ENCODE measurements around the gene GRB10.
"Not testable (repeated sequence)": the region's sequence is repeated elsewhere in the genome, so short reads cannot be mapped to it uniquely, and the experiment has no call there.

GRB10 gene

DNA sequence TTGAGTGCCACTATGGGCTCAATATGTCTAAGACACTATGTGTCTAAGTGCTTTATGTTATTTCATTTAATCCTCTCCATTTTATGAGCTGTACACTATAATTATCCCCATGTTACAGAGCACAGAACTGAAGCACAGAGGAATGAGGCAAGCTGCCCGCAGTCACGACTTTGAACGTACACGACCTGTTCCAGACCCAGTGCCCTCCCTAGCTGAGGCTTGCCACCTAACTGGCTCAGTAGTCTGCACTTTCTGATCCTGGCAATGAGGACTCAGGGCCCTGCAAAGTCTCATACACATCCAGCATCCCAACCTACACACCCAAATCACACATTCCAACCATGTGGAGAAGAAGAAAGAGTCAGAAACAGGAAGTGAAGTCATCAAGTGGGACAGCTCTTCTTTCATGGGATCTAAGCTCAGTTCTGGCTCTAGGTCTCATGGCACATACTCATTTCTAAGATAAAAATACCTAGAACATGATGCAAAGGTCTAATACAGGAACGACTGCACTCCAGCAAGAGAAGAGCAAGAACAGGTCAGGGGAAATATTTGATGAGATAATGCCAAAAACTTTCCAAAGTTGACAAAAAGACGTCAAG lies 175.1 kb downstream of the GRB10 start:
- DNase-seq (ENCODE audit: low spot score): no peak

DNA sequence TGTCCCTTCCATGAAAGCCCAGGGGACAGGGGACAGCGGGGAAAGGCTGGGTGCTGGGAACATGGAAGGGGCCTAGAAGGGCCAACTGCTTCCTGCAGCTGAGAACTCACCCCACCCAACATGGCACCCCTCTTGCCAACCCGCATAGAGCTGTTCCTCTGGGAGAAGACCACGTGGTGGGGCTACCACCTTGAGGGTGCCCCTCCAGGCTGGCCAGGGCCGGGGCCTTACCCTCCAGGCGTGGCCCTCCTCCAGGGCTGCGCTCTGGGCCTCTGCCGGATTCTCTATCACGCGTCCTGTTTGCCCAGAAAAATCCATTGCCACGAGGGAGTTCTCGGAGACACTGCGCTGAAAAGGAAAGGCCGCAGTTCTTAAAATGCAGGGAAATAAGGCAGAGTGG lies 177.6 kb downstream of the GRB10 start:
- DNase-seq (ENCODE audit: low spot score): no peak

DNA sequence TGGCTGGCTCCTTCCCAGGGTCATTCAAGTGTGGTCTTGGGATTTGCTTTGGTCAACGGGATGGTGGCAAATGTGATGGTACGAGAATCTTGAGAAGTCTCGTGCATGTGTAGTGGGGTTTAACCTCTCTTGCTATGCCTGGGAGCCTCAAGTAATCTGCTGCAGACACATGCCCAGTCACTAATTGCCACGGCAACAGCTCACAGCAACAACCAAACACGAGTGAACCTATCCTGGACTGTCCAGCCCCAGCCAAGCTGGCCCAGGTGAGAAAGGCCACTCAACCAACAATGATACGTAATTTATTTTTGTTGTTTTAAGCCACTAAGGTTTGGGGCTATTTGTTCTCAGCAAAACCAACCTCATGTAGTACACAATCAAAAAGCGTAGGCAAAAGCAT lies 179.4 kb downstream of the GRB10 start:
- DNase-seq (ENCODE audit: low spot score): no peak

DNA sequence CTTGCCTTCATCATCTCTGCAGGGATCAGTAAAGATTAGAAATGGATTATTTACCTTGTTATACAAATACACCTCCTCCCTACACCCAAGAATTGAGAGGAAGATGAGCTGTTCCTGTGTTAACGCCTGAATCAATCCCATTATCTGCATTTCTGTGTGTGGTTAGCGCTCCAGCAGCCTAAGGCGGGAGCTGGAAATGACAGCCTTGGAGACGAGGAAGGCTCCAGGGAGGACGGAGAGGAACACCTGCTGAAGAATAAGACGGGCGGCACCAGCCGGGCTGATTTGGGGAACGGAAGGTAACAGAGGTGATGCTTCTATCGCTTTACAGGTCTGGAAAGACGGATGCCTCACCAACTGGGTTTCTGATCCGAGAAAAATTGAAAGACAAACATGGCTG lies 183.3 kb downstream of the GRB10 start:
- no peak for DNase-seq (ENCODE audit: low spot score)

DNA sequence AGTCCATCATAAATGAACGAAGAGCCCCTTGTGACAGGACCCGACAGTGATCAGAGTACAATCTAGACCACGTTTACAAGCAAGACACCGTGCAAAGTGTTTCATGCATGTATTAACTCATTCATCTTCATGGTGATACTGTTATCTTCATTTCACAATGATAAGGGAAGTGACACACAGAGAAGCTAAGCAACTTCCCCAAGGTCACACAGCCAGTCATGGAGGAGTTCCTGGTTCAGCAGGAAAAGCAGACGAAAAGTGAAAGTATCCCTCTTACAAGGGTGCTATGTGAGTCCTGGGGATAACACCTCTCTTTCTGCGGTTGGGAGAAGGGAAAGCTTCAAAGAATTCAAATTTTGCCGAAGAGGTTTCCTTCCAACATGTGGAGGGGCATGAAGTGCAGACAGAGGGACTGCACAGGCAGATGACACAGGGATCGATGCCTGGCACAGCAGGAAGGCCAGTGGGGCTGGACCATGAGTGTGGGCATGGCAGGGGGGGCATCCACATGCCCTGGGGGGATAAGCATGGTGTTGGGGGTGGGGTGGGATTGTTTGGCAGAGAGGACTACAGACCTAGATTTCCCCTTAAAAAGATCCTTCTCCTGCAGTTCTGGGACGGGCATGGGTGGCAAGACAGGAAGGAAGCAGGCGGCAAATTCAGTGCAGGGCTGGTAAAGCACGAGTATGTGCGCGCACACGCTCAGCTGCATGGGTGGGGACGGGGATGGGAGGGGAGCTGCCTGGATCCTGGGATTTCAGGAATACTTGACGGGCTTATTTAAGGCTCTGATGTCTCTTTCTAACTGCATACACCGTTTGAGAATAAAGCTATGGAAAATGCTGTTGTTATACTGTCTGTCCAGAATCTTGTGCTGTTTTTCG lies 184.0 kb downstream of the GRB10 start:
- no peak for DNase-seq (ENCODE audit: low spot score)

DNA sequence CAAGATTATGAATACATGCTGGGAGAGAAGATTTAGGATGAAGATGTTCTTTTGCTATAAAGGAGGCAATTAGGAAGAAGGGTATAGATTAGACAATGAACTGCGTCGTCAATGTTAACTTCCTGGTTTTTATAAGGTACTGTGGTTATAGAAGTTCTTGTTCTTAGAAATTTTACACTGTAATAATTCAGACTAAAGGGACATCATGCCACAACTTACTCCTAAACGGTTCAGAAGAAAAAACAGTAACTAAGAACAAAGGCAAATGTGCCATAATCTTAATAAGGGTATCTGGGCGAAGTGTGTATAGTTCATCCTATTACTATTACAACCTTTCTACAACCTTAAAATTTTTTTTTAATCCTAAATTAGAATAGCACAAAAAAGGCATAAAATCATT lies 186.2 kb downstream of the GRB10 start:
- DNase-seq (ENCODE audit: low spot score): no peak

DNA sequence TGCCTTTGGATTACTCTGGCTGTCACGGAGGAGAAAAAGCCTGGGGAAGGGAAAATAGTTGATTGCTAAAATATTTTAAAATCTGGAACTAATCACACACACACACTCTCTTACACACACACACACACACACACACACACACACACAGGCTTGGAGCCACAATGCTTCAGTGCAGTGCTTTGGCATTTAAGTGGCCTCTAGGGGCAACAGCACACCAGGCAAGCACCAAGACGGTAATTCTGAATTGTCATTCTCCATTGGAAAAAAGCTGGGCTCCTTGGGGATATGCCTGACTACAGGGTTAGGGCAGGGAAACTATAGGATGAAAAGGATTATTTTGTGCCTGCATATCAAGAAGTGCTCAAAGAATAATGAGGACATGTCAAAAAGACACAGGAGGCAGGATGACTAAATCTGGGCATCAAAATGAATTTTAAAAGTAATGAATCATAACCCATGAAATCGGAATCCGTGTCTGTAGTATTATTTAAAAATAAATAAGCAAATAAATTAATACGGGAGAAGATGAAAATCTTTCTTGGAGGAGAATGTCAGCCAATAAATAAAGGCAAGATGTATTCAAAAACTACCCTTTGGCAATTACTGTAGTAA lies 187.1 kb downstream of the GRB10 start:
- DNase-seq (ENCODE audit: low spot score): peak; percentile 74

DNA sequence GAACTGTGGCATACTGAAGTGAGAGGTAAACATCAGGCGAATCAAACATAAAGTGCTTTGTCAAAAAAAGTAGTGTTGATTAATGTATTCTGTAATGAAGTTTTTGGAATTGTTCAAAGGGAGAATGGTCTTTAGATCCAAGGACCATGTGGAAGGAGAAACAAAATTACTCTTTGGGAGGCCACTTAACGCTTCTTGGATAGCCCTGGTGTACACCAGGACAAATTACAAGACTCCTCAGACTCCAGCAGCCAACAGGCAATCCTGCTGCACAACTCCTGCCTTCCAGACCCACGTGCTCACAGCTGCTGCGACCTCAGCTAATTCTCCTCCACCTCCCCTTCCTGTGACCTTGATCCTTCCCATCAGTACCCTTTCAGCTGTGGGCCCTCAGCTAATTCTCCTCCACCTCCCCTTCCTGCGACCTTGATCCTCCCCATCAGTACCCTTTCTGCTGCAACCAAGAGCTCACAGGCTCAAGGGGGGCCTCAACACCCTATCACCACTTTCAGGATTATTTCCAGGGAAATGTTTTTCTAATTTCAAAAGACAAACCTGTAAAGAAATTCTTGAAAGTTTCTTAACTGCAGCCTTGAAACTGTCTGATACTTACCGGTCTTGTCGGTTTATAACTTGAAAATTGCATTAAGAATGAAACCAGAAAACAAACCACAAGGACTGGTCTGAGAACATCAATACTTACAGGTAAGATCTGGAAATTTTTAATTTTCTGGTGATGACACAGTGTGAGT lies 187.8 kb downstream of the GRB10 start:
- no peak for DNase-seq (ENCODE audit: low spot score)

DNA sequence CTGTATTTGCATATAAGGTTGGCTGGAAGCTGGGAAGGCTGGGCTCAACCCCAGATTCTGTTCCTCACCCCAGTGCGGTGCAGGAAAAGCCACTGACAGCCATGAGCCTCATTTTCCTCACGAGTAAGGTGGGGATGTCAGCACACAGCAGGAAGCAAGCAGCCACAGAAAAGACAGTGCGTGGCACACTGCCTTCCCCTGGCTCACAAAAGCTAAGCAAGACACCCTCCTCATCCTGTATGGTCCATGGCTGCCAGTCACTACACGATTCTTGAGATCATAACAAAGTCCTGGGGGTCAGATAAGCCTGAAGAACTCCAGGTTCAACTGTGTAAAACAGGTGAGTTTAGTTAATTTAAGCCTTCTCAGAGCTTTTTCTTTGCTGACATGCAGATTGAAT lies 188.6 kb downstream of the GRB10 start:
- DNase-seq (ENCODE audit: low spot score): no peak

DNA sequence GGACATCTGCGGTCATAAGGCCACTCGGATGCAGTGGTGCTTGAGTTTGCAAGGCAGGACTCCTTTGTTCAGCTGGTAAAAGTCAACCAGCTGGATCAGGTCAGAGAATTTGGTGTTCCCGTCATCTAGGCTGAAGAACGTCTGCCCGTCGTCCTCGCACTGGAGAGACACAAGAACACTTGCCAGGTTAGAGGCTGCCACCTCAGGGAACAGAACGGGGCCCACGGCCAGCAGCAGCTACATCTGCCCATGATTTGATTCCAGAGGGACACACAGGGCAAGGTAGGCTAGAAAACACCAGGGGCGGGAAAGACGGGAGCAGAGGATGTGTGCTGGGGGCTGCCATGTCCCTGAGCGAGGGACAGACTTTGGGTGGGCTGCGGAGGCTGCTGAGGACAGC lies 189.8 kb downstream of the GRB10 start:
- no peak for DNase-seq (ENCODE audit: low spot score)

DNA sequence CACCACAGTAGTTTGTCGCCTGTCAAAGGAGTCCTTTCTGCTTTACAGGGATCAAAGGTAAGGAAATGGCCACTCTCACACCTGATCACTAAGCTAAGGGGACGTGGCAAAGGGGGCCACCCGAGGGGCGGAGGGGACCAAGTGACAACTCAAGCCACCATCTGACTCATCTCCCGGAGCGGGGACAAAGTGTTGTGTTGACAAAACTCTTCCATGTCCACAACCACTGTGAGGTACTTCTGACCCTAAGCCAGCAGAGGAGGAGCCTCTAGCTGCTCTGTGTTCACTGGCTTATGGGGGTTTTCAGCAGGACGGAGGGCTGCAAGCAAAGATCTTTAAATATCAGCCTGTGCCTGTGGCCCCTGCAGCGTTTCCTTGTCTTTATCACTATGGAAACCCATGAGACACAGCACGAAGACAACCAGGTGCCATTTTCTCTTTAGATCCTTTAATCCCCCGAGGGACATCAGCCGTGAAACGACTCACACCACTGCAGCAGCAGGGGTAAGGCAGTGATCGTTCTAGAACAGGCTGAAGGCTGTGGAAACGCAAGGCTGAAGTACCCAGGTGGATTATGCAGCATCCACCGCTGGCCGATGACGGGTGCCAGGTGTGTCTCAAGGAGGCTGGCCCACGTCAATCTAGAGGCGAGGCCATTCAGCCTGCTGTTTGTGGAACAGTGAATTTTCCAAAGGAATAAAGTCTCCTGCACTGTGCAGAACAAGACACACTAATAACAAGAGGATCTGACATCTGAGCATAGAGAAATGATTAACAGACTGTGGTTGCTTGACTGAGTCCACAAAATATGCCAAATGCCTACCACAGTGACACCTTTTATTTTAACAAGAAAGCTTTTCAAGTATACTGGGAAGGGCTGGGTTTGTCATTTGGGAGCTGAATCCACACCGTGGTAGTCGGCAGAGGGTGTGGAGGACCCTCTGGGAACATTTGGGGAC lies 190.9 kb downstream of the GRB10 start:
- no peak for DNase-seq (ENCODE audit: low spot score)

DNA sequence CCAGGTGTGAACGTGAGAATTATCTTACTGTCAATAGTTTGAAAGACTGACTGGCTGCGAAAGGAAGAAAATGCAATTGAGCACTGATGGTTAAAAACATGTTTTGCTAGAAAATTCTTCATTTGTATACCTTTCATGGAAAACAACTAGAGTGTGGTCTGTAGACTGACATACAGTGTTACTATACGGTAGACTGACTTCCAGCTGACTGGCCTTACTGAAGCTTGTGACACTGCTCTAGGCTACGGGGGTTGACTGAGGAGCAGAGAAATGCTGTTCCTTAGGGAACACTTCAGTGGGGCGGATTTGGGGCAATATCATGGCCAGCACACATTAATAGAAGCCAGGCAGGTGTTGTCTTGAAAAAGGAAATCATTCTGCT lies 191.6 kb downstream of the GRB10 start:
- DNase-seq (ENCODE audit: low spot score): no peak

DNA sequence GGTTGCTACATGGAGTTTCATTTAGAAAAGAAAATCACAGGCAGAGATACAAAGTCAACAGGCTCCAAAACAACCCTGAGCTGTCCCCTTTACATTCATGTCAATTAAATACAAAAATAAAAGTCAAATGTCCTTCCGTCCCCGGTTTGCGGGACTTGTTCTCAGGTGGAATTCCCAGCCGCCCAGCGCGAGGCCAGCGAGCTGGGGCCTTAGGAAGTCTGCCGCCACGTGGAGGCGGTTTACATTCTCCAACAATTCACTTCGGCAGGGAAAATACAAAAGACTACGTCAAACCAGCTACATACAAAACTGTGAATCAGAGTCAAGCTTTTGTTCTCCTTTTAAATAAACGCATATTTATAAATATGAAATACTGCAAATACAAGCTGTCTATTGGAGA lies 192.2 kb downstream of the GRB10 start:
- DNase-seq (ENCODE audit: low spot score): no peak

DNA sequence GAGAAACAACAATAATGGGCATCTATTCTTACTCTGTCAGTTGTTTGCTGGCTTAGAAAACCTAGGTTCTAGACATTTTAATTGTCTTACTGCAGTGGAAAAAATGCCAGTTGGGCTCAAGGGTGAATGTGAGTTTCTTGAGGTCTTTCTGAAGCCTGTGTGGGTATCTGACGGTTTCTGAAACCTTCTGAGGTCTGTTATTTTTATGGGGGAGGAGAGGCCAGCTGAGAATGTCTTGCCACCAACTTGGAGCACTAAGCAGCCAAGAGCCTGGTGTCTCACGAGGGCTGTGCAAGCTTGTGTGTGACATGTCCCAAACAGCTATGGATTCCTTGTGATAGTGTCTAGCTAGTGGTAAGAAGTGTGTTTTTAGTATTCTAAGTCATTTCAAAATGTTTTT lies 193.3 kb downstream of the GRB10 start:
- DNase-seq (ENCODE audit: low spot score): no peak

DNA sequence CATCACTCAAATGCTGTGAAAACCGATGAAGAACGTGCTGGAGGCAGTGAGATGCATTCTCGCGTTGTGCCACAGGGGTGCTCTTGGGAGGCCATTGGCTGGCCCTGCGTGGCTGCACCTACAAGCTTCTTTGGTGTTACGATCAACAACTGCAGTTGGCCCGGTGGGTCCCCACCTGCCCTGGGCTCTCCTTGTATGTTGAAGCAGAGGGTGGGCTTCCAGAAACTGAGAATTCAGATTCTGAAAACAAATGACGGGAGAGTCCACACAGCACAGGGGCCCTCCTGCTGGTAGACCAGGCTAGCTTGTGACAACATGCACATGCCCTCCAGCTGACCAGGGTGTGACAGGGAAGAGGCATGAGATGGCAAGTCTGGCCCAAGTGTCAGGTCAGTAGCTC lies 193.8 kb downstream of the GRB10 start:
- no peak for DNase-seq (ENCODE audit: low spot score)

DNA sequence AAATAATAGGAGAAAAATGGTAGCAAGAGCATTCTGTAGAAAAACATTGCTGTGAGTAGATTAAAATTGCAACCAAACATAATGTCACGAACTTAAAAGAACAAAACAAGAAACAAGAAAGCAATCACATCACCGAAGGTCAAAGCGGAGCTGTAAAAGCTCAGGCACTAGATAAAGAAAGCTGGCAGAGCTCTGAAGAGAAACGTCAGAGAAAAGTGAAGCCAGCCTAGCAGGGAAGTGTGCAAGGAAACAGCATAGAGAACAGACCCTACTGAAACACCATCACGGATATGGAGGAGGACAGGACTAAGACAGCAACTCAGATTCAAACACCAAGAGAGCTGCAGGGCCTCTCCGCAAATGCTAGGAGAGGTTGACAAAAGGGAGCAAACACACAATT lies 195.0 kb downstream of the GRB10 start:
- DNase-seq (ENCODE audit: low spot score): no peak

DNA sequence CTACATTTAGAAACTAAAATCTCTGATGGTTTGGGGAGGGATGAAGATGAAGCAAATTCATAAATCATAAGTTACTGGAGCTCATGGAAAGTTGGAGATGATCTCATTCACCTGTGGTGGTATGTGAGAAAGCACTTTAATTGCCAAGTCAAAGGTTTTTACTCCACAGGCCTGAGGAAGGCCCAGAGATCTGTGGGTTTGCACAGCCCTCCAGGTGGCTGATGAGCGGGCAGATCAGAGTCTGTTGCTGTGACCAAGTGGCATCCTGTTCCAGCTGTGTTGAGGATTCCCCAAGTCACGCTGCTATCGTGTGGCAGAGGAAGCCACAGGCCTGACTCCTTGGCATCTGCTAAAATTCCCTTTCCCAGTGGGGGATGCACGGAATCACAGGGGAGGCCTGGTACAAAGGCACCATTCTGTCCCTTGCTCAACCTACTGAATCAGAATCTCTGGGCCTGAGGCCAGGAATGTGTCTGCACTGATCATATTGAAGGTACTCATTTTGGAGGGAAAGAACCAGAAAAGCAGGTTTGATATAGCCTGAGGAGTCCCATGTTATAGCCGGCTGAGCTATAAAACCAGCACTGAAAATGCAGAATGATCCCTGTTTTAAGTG lies 197.8 kb downstream of the GRB10 start:
- DNase-seq (ENCODE audit: low spot score): no peak

DNA sequence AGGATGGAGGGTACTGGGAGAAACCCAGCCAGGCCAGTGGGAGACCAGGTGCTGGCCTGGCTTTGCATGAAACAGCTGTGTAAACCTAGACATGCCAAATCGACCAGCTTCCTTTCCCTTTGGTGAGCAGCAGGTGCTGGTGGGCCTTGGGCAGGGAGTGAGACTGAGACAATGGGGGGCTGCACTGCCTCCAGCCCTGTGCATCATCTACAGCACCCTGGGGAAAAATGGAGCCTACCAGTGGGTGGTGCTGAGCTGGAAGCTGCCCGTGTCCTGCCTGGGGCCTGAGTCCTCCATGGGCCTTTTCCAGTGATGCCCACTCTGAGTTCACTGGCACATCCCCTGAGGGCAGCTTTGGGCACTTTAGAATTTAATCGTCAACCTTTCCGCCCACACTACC lies 198.3 kb downstream of the GRB10 start:
- no peak for DNase-seq (ENCODE audit: low spot score)

DNA sequence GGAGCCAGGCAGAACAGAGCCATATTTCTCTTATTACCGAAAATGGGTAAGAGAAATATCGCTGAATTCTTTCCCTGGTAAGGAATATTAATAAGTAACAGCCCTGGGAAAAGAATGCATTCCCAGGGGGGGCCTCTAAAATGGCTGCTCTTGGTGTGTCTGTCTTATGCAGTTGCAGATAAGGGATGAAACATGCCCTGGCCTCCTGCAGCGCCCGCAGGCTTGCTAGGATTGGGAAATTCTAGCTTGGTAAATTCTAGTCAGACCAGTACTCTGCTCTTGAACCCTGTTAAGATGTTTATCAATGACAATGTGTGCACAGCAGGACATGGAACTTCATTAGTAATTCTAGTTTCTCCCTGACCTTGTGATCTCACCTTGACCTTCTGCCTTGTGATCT lies 199.4 kb downstream of the GRB10 start:
- not testable (repeated sequence) for DNase-seq (ENCODE audit: low spot score)

DNA sequence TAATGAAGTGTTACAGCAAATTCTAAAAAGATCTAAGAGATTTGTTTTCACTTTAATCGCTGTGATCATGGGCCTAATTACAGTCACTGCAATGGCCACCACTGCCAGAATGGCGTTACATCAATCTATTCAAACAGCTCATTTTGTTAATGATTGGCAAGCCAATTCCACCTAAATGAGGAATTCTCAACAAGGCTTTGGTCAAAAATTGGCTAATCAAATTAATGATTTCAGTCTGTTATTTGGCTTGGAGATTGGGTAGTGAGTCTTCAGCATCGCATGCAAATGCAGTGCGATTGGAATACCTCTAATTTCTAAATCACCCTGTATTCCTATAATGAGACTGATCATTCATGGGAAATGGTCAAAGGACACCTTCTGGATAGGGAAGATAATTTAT lies 200.4 kb downstream of the GRB10 start:
- DNase-seq (ENCODE audit: low spot score): not testable (repeated sequence)

DNA sequence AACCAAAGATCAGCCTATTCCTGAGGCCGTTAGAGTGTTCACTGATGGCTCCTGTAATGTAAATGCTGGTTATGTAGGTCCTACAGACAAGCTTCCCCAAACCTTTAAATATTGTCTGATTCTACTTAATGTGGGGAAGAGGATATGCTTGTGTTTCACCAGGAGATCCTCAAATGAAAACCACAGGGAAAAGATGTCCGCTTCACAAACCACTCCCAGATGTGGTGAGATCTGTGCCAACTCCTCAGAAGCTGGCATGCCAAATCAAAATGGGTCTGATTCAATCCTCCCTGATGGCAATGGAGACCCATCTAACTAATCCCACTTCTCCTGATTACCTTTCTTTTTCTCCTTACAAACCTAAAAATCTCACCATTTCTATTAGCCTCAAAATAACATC lies 202.0 kb downstream of the GRB10 start:
- not testable (repeated sequence) for DNase-seq (ENCODE audit: low spot score)

Data from globus pallidus (tissue), 1 donor.